Dendritic cell treated with granulocyte-macrophage colony-stimulating factor and Interleukin-4, amounts not matched to agents 40 ng/mL and 50 ng/mL, for 4 days (primary cell): Measurements from ENCODE around the gene ADARB1.

Source experiments
- H3K27ac Mint-ChIP-seq: one replicate; pipeline ENCODE4 v1.8.0; 2022; ENCODE audit warnings: mild to moderate bottlenecking, mixed read lengths
- H3K27me3 Mint-ChIP-seq: one replicate; pipeline ENCODE4 v1.8.0; 2022; ENCODE audit warnings: mild to moderate bottlenecking, mixed read lengths
- H3K36me3 Mint-ChIP-seq: one replicate; pipeline ENCODE4 v1.8.0; 2022; ENCODE audit warnings: low read depth, mixed read lengths
- H3K4me1 Mint-ChIP-seq: one replicate; pipeline ENCODE4 v1.8.0; 2022; ENCODE audit warnings: low read depth, mixed read lengths
- H3K4me3 Mint-ChIP-seq: one replicate; pipeline ENCODE4 v1.8.0; 2022; ENCODE audit warnings: mild to moderate bottlenecking, moderate library complexity, mixed read lengths
- H3K9me3 Mint-ChIP-seq: one replicate; pipeline ENCODE4 v1.8.0; 2022; ENCODE audit warnings: mixed read lengths
- intact Hi-C: fragments of 100-400 bp; cut with micrococcal nuclease; formaldehyde crosslinking; loops from one replicate; pipeline ENCODE4 v1.15.0; 2022

ADARB1 gene

GRCh38 chr21:45110873-45111624, 36.7 kb downstream of the ADARB1 start:
- Mint-ChIP-seq H3K4me1 (peaks cover 44% of the 10 kb centered on the region), H3K36me3 (no peaks in the 10 kb centered on the region), H3K9me3 (no peaks in the 10 kb centered on the region), H3K27me3 (peaks cover 51% of the 10 kb centered on the region), H3K4me3 (no peak overlapping the region), H3K27ac (no peak overlapping the region)
- intact Hi-C loops = no loop called here

GRCh38 chr21:45111703-45112102, 37.3 kb downstream of the ADARB1 start:
- Mint-ChIP-seq H3K27me3 (peaks cover 47% of the 10 kb centered on the region), H3K27ac (no peak overlapping the region), H3K4me1 (peaks cover 44% of the 10 kb centered on the region), H3K9me3 (no peaks in the 10 kb centered on the region), H3K4me3 (no peak overlapping the region), H3K36me3 (no peaks in the 10 kb centered on the region)
- intact Hi-C loops = no loop called here

DNA sequence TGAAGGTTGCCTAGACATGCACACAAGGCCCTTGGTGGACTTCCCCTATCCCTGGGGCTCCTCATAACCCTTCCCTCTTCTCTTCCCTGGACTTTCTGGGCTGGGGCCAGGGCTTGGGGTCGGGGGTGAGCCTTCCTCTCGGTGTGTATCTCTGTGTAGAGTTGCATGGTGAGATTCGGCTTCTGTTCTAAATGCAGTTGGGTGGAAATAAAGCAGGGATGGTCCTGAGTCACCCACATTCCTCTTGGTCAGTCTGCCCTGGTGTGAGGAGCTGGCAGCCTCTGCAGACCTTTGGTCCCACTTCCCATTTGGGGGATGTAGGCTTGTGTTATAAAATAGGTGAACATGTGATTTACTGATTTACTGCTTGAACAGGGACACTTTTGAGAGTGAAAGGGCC, 38.0 kb downstream of the ADARB1 start:
- H3K4me3 Mint-ChIP-seq = no peak overlapping the region
- no peaks in the 10 kb centered on the region for H3K9me3 Mint-ChIP-seq
- intact Hi-C loops = no loop called here
- no peak overlapping the region for H3K27ac Mint-ChIP-seq
- H3K36me3 Mint-ChIP-seq = no peaks in the 10 kb centered on the region
- H3K4me1 Mint-ChIP-seq = peaks cover 44% of the 10 kb centered on the region
- peaks cover 45% of the 10 kb centered on the region for H3K27me3 Mint-ChIP-seq

DNA sequence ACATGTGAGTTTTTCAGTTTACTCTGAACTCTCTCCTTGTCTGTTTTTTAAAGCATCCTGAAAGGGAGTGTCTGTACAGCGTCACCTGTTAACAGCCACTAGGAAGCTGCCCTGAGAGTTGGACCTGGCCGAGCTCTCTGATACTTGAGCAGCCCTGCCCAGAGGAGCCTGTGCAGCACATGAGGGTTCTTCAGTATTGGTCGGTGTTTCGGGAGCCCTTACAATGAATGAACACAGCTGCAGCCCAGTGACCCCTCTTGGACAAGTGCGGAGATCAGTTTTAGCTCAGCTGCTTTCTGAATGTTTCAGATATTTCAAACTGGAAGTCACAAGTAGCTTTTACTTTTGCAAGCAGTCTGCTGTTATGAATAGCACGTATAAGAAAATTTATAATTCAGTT, 39.2 kb downstream of the ADARB1 start:
- H3K27ac Mint-ChIP-seq = no peak overlapping the region
- H3K4me1 Mint-ChIP-seq = peaks cover 43% of the 10 kb centered on the region
- H3K9me3 Mint-ChIP-seq = peaks cover 9% of the 10 kb centered on the region
- H3K36me3 Mint-ChIP-seq = no peaks in the 10 kb centered on the region
- peaks cover 44% of the 10 kb centered on the region for H3K27me3 Mint-ChIP-seq
- no peak overlapping the region for H3K4me3 Mint-ChIP-seq
- intact Hi-C loops = no loop called here

- peaks cover 40% of the 10 kb centered on the region for H3K27me3 Mint-ChIP-seq
- H3K9me3 Mint-ChIP-seq = peaks cover 15% of the 10 kb centered on the region
- no peak overlapping the region for H3K27ac Mint-ChIP-seq
- peaks cover 38% of the 10 kb centered on the region for H3K4me1 Mint-ChIP-seq
- no peak overlapping the region for H3K4me3 Mint-ChIP-seq
- intact Hi-C loops = no loop called here
- no peaks in the 10 kb centered on the region for H3K36me3 Mint-ChIP-seq
Observed at GRCh38 chr21:45114072-45114471, 39.7 kb downstream of the ADARB1 start.

GRCh38 chr21:45114475-45114874, 40.1 kb downstream of the ADARB1 start:
- H3K9me3 Mint-ChIP-seq = peaks cover 15% of the 10 kb centered on the region
- H3K36me3 Mint-ChIP-seq = no peaks in the 10 kb centered on the region
- H3K4me1 Mint-ChIP-seq = peaks cover 34% of the 10 kb centered on the region
- no peak overlapping the region for H3K27ac Mint-ChIP-seq
- H3K4me3 Mint-ChIP-seq = no peak overlapping the region
- intact Hi-C loops = no loop called here
- peaks cover 37% of the 10 kb centered on the region for H3K27me3 Mint-ChIP-seq

- Mint-ChIP-seq H3K4me1 (peaks cover 29% of the 10 kb centered on the region), H3K9me3 (peaks cover 15% of the 10 kb centered on the region), H3K27me3 (peaks cover 37% of the 10 kb centered on the region), H3K4me3 (no peak overlapping the region), H3K27ac (no peak overlapping the region), H3K36me3 (no peaks in the 10 kb centered on the region)
- intact Hi-C loops = no loop called here
Observed at GRCh38 chr21:45115141-45115540, 40.8 kb downstream of the ADARB1 start.

DNA sequence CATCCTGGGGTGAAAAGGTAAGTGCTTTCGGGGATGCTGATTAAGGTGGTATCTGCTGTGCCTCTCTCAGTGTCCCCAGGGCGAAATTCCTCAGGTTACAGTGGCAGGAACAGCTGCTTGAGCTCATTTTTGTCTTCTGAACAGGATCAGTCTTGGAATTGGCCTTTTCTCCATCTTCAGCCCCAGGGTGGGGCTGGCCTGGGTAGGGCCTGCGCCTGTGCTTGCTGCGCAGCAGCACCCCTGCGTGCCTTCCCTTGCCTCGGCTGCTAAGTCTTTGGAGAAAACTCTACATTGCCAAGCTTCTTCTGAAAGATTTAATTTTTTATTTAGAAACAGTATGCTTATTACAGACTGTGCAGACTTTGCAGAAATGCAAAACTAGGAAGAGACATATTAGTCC, 41.7 kb downstream of the ADARB1 start:
- no peak overlapping the region for H3K27ac Mint-ChIP-seq
- intact Hi-C loops = no loop called here
- H3K27me3 Mint-ChIP-seq = peaks cover 32% of the 10 kb centered on the region
- no peak overlapping the region for H3K4me3 Mint-ChIP-seq
- no peaks in the 10 kb centered on the region for H3K36me3 Mint-ChIP-seq
- H3K9me3 Mint-ChIP-seq = peaks cover 15% of the 10 kb centered on the region
- peaks cover 19% of the 10 kb centered on the region for H3K4me1 Mint-ChIP-seq

DNA sequence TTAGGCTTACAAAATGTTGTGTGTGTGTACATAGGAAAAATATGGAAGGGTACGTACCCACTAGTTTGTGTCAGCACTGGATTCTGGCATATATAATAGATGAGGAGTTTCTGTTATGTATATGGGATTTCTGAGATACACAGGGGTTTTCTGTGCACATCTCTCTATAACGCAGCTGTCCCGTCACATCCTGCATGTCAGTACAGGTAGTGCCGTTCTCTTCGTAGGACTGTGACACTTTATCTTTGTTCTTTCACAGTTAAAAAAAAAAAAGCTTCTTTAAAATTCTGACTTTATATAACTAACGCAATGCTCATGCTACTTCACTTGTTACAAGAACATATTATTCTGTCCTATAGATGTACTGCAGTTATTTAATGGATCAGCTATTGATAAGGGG, 42.9 kb downstream of the ADARB1 start:
- no peaks in the 10 kb centered on the region for H3K36me3 Mint-ChIP-seq
- H3K4me1 Mint-ChIP-seq = peaks cover 7% of the 10 kb centered on the region
- H3K4me3 Mint-ChIP-seq = no peak overlapping the region
- intact Hi-C loops = no loop called here
- peaks cover 15% of the 10 kb centered on the region for H3K9me3 Mint-ChIP-seq
- H3K27me3 Mint-ChIP-seq = peaks cover 21% of the 10 kb centered on the region
- H3K27ac Mint-ChIP-seq = no peak overlapping the region

DNA sequence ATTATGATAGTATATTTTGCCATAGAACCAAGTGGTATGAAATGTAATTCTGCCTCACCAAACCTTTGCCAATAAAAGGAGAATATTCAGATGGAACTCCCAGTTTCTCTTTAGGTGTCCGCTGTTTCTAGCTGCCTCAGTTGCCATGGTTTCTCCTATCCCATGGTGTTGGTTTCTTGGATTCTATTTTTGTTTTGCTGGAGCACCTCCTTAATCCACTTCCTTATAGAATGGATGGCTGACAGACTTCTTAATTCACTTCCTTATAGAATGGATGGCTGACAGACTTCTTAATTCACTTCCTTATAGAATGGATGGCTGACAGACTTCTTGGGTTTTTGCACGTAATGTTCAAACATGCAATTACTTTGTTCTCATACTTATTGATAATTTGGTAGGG, 43.7 kb downstream of the ADARB1 start:
- Mint-ChIP-seq H3K4me3 (no peak overlapping the region), H3K36me3 (no peaks in the 10 kb centered on the region), H3K4me1 (no peaks in the 10 kb centered on the region), H3K27ac (no peak overlapping the region), H3K9me3 (peaks cover 15% of the 10 kb centered on the region), H3K27me3 (peaks cover 15% of the 10 kb centered on the region)
- intact Hi-C loops = no loop called here

- H3K4me1 Mint-ChIP-seq = no peaks in the 10 kb centered on the region
- H3K27ac Mint-ChIP-seq = no peak overlapping the region
Observed at GRCh38 chr21:45119812-45120211, 45.4 kb downstream of the ADARB1 start.

GRCh38 chr21:45120975-45121374, 46.6 kb downstream of the ADARB1 start:
- Mint-ChIP-seq H3K4me1 (peaks cover 5% of the 10 kb centered on the region), H3K27ac (no peak overlapping the region)
- intact Hi-C loops = no loop called here

More at GRCh38 chr21:45119812-45120211, 45.4 kb downstream of the ADARB1 start:
- peaks cover 5% of the 10 kb centered on the region for H3K27me3 Mint-ChIP-seq
- no peak overlapping the region for H3K4me3 Mint-ChIP-seq
- no peaks in the 10 kb centered on the region for H3K36me3 Mint-ChIP-seq
- H3K9me3 Mint-ChIP-seq = peaks cover 15% of the 10 kb centered on the region
- intact Hi-C loops = no loop called here

DNA sequence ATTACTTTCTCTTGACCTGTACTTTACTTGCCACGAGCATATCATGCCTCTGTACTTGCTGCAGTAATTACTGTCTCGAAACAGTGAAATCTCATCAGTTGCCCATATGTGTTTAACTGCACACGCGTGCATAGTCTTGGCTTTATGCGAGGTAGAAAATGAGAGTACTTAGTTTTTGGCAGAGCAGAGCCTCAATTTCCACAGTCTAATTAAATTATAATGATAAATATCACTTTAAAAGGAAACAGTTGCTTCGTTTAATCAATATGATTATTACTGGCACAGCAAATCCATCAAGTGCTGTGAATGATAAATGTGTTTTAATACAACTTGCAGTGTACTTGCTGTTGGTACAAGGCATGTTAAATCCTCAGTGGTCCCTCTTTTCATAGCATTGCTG, 47.6 kb downstream of the ADARB1 start:
- peaks cover 5% of the 10 kb centered on the region for H3K4me1 Mint-ChIP-seq
- no peaks in the 10 kb centered on the region for H3K36me3 Mint-ChIP-seq
- intact Hi-C loops = no loop called here
- H3K9me3 Mint-ChIP-seq = peaks cover 15% of the 10 kb centered on the region
- no peak overlapping the region for H3K27ac Mint-ChIP-seq
- no peak overlapping the region for H3K4me3 Mint-ChIP-seq
- peaks cover 7% of the 10 kb centered on the region for H3K27me3 Mint-ChIP-seq

More at GRCh38 chr21:45120975-45121374, 46.6 kb downstream of the ADARB1 start:
- Mint-ChIP-seq H3K27me3 (no peaks in the 10 kb centered on the region), H3K4me3 (no peak overlapping the region), H3K36me3 (no peaks in the 10 kb centered on the region), H3K9me3 (peaks cover 15% of the 10 kb centered on the region)

GRCh38 chr21:45122432-45123132, 48.2 kb downstream of the ADARB1 start:
- H3K27me3 Mint-ChIP-seq = peaks cover 11% of the 10 kb centered on the region
- peaks cover 15% of the 10 kb centered on the region for H3K9me3 Mint-ChIP-seq
- H3K36me3 Mint-ChIP-seq = no peaks in the 10 kb centered on the region
- H3K4me1 Mint-ChIP-seq = peaks cover 8% of the 10 kb centered on the region
- H3K27ac Mint-ChIP-seq = no peak overlapping the region
- no peak overlapping the region for H3K4me3 Mint-ChIP-seq
- intact Hi-C loops = no loop called here
